AG08395 (cell line): Measurements from ENCODE around the gene ELAPOR1.
"Not testable (repeated sequence)": the region's sequence is repeated elsewhere in the genome, so short reads cannot be mapped to it uniquely, and the experiment has no call there.

ENCODE experiments used
- DNase-seq: peaks from one replicate; pipeline ENCODE4 v3.0.0; 2012; ENCODE audit warnings: mixed read lengths, low spot score

ELAPOR1 gene

GRCh38 chr1:109137958-109138357, 24.0 kb downstream of the ELAPOR1 start:
- no peak for DNase-seq

- DNase-seq = no peak
Measured at GRCh38 chr1:109138358-109138757, 24.4 kb downstream of the ELAPOR1 start.

DNA sequence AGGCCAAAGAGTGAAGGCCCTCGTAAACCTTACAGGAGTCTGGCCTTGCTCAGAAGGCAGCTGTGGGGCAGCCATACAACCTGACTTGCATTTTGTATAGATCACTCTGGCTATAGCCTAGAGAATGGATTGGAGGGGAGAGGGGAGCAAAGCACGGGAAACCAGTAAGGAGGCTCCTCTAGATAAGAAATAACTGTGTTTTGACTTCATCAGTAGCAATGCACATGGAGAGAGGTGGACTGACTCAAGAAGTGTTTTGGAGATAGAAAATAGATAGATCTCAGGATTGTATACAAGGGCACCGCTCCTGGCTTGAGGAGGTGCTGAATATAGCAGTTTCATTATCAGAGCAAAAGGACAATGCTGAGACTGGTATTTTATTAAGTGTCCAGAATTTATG, 26.5 kb downstream of the ELAPOR1 start:
- no peak for DNase-seq

DNA sequence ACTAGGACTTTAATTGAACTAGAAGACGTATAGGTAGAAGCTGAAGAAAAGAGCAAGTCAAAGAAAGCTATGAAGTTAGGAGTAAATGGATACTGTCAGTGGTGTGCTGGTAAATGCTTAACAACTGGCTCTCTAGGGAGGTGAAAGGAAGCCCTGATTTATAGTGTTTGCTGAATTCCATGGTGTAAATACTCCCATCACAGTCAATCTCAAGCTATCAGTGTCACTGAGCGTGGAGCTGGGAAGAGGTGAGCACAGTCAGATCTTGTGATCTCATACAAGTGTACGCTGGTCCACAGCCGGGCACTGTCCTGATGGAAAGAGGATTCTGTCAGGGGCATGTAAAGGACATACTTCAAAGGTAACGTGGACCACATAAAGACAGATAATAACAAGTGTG, 28.3 kb downstream of the ELAPOR1 start:
- DNase-seq = no peak

DNA sequence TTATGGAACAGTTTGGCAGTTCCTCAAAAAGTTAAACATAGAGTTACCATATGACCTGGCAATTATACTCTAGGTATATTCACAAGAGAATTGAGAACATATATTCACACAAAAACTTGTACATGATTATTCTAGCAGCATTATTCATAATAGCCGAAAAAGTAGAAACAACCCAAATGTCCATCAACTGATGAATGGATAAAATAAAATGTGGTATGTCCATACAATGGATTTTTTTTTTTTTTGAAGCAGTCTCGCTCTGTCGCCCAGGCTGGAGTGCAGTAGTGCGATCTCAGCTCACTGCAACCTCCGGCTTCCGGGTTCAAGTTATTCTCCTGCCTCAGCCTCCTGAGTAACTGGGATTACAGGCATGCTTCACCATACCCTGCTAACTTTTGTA, 28.8 kb downstream of the ELAPOR1 start:
- not testable (repeated sequence) for DNase-seq

DNA sequence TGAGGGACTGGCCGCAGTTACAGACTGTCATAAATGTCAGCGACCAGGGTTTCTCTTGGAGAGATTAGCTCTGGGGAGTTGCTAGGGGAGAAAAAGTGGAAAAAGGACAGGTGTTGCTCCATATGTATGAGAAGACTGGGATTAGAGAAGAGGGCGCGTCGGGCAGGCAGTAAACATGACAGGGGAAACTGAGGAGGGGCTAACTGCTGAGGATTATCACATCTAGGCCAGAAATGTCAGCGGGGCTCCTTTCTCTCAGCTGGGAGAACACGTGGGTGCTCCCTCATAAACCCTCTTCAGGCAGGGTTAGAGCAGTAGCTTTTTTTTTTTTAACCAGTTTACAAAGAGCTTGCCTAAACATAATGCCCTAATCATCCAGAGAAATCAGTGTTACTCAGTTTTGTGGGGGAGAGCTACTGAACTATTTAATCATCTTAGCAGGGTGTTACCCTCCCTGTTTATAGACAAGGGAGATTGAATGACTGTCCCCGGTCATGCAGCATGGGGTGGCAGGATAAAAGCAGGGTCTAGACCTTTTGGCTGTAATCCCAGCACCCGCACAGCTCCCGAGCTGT, 35.2 kb downstream of the ELAPOR1 start:
- no peak for DNase-seq

GRCh38 chr1:109149874-109150601, 36.1 kb downstream of the ELAPOR1 start:
- DNase-seq = no peak

DNA sequence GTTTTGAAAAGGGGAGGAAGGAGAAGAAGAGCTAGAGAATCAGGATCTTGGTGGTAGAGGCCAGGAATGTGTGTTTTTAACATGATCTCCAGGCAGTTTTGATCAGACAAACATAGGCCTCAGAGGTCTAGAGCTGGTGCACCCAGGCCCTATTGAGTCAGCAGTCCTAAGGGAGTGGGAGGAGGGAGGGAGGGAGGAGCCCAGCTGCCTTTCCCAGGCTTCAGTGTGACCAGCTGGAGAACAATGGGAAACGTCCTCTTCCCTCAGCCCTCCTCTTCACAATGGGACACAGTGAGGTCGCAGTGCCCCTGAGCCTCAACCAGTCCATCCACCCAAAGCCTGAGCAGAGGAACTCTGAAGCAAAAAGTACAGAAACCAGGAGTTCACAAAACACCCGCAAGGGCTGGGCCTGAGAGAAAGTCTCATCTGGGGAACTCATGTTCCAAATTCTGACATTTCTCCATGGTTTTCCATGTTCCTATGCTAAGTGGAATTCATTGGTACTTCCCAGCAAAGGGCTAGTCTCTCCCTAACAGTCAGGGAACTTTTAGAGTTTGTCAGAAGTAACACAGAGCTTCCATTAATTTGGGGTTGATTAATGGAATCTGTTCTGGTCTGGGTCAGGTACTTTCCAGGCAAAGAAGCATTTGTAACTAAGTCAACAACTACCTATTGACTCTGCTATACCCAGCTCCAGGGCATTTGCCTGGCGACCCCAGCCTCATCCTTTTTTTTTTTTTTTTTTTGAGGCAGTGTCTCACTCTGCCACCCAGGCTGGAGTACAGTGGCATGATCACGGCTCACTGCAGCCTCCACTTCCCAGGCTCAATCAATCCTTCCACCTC, 37.5 kb downstream of the ELAPOR1 start:
- DNase-seq = peak; percentile 68

DNA sequence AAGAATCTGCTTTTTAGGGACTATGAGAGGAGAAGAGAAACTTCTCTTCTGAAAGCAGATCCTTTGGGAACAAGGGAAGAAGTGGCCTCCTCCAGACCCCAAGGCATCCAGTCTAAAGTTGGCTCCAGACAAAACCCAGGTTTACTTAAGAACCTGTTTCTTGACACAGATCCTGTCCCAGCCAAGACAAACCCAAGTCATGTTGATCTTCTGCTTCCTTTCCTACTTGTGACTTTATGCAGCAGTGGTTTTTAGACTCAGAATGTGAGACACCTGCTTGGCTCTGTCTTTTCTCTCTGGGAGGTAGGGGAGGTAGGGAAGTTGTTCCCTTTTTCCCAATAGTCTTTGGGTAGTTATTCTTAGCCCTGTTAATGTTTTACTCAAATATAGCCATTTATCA, 38.3 kb downstream of the ELAPOR1 start:
- no peak for DNase-seq

DNA sequence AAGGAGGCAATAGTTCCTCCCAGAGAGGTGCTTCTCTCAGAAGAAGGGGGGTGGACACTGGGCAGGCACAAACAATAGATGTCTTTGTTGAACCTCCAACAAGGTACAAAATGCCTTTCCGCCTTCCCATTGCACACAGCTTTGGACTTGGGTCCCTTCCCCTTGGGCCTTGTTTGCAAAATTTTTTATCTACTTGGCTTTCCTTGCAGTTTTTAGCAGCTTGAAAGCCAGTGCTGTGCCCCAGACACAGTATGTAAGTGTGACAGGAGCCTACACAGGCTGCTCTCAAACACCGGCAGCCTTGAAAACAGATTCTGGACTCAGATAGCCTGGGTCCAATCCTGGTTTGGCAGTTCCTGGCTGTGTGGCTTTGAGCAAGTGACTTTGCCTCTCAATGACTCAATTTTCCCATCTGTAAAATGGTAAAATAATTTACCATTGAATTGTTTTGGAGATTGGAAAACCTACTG, 43.0 kb downstream of the ELAPOR1 start:
- no peak for DNase-seq

DNA sequence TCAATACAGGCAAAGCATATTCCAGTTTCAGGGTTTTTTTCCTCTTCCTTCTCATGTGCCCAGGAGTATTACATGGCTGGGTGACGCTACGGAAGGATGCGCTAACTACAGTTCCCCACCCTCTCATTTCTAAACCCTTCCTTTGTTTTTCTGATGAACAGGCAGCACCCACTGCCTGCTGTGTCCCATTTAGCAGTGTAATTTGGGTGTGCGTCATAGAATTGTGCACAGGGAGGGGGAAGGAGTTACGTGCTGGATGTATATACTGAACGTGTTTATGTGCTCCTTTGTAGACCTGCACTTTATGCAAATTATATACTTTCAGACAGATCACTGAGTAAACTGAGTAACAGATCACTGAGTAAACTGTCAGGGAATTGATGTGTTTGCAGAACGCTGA, 44.5 kb downstream of the ELAPOR1 start:
- no peak for DNase-seq

DNA sequence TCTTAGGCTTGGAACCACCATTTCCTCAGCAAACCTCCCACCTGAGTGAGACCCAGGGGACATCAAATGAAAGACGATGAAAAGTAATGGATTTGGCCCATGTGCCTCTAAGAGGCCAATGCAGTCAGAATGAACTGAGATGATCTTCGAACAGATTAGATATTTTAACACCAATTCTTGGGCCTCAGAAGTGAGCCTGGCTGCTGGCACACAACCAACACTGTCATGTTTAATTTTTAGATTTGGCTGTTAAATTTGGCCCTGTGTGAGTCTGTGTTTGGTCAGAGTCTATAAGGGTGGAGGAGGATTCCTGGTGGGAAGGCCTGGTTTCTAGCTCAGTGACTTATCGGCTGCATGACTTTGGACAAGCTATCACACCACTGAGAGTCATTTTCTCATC, 45.4 kb downstream of the ELAPOR1 start:
- DNase-seq = no peak

DNA sequence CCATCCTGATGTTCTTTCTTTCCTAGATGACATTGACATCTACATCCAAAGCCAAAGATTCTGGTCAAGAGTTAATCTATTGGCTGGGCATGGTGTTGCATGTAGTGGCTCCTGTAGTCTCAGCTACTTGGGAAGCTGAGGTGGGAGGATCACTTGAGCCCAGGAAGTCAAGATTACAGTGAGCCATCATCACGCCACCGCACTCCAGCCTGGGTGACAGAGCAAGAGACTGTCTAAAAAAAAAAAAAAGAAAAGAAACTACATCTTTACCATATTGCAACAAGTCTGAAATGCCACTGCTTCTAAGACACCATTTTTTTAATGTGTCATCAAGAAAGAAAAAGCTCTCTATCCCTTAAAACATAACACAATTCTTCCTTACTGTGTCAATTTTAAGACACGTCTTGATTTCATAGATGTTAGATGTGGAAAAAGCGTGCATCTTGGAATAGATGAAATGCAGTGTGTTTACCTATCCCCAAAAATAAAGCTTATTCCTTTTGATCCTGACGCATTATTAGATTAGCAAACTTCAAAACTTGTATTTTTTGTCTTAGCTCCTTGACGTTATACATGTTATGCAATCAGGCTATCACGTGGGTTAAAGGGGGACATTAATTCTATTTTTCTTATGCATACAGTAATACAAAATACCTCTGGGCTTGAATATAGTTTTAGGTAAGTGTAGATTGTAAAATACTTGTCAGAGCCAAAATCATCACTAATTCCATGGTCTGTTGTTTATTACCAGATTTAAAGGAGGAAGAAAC, 46.3 kb downstream of the ELAPOR1 start:
- DNase-seq = no peak

GRCh38 chr1:109161858-109162606, 48.1 kb downstream of the ELAPOR1 start:
- DNase-seq = peak; percentile 87

DNA sequence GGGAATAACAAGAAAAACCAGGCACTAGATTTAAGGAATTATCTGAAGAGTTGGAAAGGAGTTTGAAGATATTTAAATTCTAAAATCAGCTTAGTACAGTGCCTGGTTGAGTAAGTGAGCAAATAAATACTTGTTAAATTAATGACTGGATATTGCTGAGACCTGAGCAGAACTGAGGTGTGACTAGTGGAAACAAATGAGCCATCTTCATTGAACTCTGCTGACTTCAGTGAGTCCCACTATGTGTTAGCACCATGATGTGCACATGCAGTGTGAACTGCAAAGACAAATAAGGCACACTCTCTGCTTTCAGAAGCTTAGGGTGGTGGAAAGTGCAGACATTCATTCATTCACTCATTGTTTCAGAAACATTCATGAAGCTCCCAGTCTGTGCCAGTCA, 48.7 kb downstream of the ELAPOR1 start:
- no peak for DNase-seq

DNA sequence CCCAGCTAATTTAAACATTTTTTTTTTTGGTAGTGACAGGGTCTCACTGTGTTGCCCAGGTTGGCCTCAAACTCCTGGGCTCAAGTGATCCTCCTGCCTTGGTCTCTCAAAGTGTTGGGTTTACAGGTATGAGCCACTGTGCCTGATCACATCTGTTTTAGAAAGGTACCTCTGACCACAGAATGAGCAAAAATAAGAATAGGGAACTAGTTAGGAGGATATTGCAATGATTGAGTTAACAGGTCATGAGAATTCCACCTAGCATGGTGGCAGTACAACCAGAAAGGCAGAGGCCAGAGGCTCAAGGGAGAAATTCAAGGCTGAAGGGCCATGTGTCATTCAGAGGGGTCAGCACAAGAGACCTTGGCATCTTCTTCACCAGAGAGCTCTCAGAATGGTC, 49.6 kb downstream of the ELAPOR1 start:
- no peak for DNase-seq
